ENCODE measurements around the gene GPATCH1.

DNA sequence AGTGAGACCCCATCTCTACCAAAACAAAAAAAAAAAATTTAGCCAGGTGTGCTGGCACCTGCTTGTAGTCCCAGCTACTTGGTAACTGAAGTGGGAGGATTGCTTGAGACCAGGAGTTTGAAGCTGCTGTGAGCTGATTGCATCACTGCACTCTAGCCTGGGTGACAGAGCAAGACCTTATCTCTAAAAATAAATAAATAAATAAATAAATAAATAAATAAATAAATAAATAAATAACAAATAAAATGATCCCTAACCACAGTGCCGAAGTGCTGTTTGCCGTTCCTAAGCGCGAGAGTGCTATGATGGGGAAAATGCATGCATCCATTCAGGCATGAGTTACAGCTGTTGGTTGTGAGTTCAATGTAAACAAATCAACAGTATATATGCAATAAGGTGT is 78.2 kb downstream of the GPATCH1 start:
- TF ChIP-seq CTCF (IDR thresholded peaks at IDR 0.05) (no peak), POLR2A (IDR thresholded peaks at IDR 0.05) (no peak)

All from esophagus squamous epithelium (tissue), 4 donors.